ENCODE measurements around the gene KCNG2. TPM values are rescaled to one million over a fixed set of nuclear protein-coding genes. Genes with fewer than 3 reads are reported as not detected.

KCNG2 gene
- total and polyA plus RNA-seq, 4 experiments from 2014 or later = not detected

DNA sequence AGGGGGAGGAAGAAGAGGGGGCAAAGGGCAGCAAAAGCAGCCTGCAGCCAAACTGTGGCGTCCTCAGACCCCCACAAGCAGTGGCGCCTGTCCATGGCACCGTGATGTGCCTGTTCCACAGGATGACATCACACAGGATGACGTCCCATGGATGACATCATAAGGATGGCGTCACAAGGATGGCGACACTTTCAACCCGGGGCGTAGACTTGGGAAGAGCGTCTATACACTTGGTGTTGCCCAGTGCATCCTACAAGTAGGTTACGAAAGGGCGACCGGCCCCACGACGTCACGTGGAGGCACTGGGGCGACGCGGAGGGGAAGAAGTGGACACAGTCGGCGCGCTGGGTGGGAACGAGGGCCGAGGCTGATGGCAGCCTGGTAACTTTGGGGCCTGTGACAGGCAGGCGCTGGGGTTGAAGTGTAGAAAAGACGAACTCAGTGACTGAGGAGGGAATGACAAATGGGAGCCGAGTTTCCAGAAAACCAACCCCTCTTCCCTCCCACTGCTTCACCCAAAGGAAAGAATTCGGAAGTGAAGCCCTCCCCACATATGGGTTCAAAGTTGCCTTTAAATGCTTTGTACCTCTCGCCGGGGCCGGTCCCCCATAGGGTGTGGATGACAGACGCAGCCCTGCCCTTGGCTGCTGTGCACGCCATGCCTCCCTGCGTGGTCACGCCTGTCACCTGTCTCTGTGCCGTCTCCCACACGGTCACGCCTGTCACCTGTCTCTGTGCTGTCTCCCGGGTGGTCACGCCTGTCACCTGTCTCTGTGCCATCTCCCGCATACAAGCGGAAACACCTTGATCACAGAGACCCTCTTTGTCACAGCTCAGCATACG, 13.4 kb upstream of the KCNG2 start:
- ChIA-PET CTCF (ENCODE audit: partially characterized antibody) (no interaction called here), POLR2A (ENCODE audit: partially characterized antibody) (no interaction called here)
- no peak for DNase-seq
- Mint-ChIP-seq H3K9me3 (peaks cover 0 to 2% (median 0%) of the 10 kb centered on the region in 8 donors), H3K36me3 (no peaks in the 10 kb centered on the region), H3K4me3 (no peak overlapping the region), H3K27ac (peak overlapping the region in 1 of 7 donors; percentile 47), H3K27me3 (peaks cover 13 to 25% of the 10 kb centered on the region in 2 donors), H3K4me1 (peaks cover 0 to 5% (median 0%) of the 10 kb centered on the region in 4 donors)
- Histone ChIP-seq H3K27ac (ENCODE audit: low read depth, low read length) (no peak overlapping the region), H3K4me1 (ENCODE audit: insufficient read depth, low read length) (no peaks in the 10 kb centered on the region), H3K9me3 (ENCODE audit: control insufficient read depth in 1 of 2, low read length in 2 of 2) (no peaks in the 10 kb centered on the region), H3K36me3 (ENCODE audit: insufficient read depth, low read length) (no peaks in the 10 kb centered on the region), H3K4me3 (ENCODE audit: low read length in 2 of 2) (no peak overlapping the region), H3K27me3 (ENCODE audit: insufficient read depth, low read length) (no peaks in the 10 kb centered on the region)
- intact Hi-C loops (cut with micrococcal nuclease) = no loop called here

DNA sequence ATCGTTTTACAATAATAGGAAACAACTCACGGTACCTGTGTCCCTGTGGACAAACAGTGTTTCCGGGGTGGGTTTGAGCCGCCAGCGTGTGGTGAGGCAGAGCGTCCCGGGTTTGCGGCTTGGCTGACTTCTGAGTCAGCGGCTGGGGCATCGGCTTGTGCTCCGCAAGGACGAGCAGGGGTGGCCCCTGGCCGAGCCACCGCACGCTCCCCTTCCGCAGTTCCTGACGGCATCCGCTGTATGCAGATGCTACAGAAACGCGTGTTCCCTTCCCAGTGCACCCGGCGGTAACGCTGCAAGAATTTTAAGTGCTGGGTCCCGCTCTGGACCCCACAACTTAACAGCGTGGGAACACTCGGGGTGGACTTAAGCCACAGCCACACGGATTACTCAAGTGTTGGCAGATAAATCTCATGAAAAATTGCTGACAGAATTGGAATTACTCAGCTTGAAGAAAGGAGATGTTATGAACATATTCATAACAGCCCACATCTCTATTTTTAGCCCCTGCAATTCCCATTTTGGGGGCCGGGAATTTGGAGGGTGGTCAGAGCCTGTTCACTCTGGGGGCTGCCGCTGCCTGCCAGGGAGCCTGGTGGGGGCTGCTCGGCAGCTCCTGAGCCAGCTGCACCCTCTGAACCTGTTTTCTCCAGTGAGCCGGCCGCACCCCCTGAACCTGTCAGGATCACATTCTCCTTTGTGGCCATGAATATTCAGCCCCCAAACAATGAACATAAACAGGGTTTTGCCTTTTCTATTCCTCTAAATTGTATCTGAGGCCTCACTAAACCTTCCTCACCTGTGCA, 12.6 kb upstream of the KCNG2 start:
- Histone ChIP-seq H3K27ac (ENCODE audit: low read depth, low read length) (no peak overlapping the region), H3K9me3 (ENCODE audit: control insufficient read depth in 1 of 2, low read length in 2 of 2) (no peaks in the 10 kb centered on the region), H3K4me3 (ENCODE audit: low read length in 2 of 2) (no peak overlapping the region), H3K4me1 (ENCODE audit: insufficient read depth, low read length) (no peaks in the 10 kb centered on the region), H3K36me3 (ENCODE audit: insufficient read depth, low read length) (no peaks in the 10 kb centered on the region), H3K27me3 (ENCODE audit: insufficient read depth, low read length) (no peaks in the 10 kb centered on the region)
- peaks cover 13 to 27% of the 10 kb centered on the region in 2 donors for H3K27me3 Mint-ChIP-seq
- CTCF ChIA-PET (ENCODE audit: partially characterized antibody) = no interaction called here
- DNase-seq = no peak
- no peak overlapping the region for H3K4me3 Mint-ChIP-seq
- H3K27ac Mint-ChIP-seq = no peak overlapping the region
- intact Hi-C loops (cut with micrococcal nuclease) = no loop called here
- H3K4me1 Mint-ChIP-seq = peaks cover 0 to 5% (median 0%) of the 10 kb centered on the region in 4 donors
- peaks cover 0 to 2% (median 0%) of the 10 kb centered on the region in 8 donors for H3K9me3 Mint-ChIP-seq
- POLR2A ChIA-PET (ENCODE audit: partially characterized antibody) = no interaction called here
- no peaks in the 10 kb centered on the region for H3K36me3 Mint-ChIP-seq

DNA sequence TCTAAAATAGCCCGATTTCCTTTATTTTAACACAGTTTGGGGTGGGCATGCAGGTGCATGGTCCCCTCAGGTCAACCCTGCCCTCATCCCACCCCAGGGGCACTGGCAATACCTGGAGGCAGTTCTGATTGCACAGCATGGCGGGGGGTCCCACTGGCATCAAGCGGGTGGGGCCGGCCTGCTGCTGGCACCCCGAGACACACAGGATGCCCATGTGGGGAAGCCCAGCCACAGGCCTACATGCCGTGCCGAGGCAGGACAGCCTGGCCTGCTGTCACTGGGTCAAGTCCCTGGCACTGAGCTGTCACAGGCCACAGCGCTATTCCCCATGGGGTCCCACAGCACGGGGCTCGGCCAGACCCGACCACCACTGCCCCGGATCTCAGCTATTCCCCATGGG, 11.9 kb upstream of the KCNG2 start:
- DNase-seq = no peak
- no peak overlapping the region for H3K27ac ChIP-seq (ENCODE audit: low read depth, low read length)
- H3K36me3 ChIP-seq (ENCODE audit: insufficient read depth, low read length) = no peaks in the 10 kb centered on the region
- H3K36me3 Mint-ChIP-seq = no peaks in the 10 kb centered on the region
- H3K4me3 ChIP-seq (ENCODE audit: low read length in 2 of 2) = no peak overlapping the region
- peaks cover 0 to 2% (median 0%) of the 10 kb centered on the region in 8 donors for H3K9me3 Mint-ChIP-seq
- intact Hi-C loops (cut with micrococcal nuclease) = no loop called here
- POLR2A ChIA-PET (ENCODE audit: partially characterized antibody) = no interaction called here
- peaks cover 16 to 28% of the 10 kb centered on the region in 2 donors for H3K27me3 Mint-ChIP-seq
- H3K27ac Mint-ChIP-seq = no peak overlapping the region
- H3K4me1 Mint-ChIP-seq = peaks cover 0 to 5% (median 0%) of the 10 kb centered on the region in 4 donors
- H3K4me1 ChIP-seq (ENCODE audit: insufficient read depth, low read length) = no peaks in the 10 kb centered on the region
- H3K4me3 Mint-ChIP-seq = no peak overlapping the region
- H3K9me3 ChIP-seq (ENCODE audit: control insufficient read depth in 1 of 2, low read length in 2 of 2) = no peaks in the 10 kb centered on the region
- CTCF ChIA-PET (ENCODE audit: partially characterized antibody) = no interaction called here
- H3K27me3 ChIP-seq (ENCODE audit: insufficient read depth, low read length) = no peaks in the 10 kb centered on the region

DNA sequence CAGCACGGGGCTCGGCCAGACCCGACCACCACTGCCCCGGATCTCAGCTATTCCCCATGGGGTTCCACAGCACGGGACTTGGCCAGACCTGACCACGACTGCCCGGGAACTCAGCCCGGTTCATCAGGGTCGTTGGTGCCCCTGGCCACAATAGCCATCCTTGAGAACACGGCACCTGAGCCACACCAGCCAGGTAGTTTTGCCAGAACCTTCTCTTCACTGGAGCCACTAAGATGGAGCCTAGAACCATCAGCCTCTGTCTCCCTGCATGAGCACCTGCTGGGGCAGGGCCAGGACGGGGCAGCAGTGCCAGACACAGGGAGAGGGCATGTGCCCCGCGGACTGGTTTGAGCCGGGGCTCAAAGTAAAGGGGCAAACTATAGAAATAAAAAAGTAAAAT, 11.4 kb upstream of the KCNG2 start:
- no peaks in the 10 kb centered on the region for H3K36me3 ChIP-seq (ENCODE audit: insufficient read depth, low read length)
- H3K4me3 ChIP-seq (ENCODE audit: low read length in 2 of 2) = no peak overlapping the region
- DNase-seq = no peak
- POLR2A ChIA-PET (ENCODE audit: partially characterized antibody) = no interaction called here
- peaks cover 0 to 6% (median under 1%) of the 10 kb centered on the region in 4 donors for H3K4me1 Mint-ChIP-seq
- H3K4me1 ChIP-seq (ENCODE audit: insufficient read depth, low read length) = no peaks in the 10 kb centered on the region
- H3K27me3 ChIP-seq (ENCODE audit: insufficient read depth, low read length) = no peaks in the 10 kb centered on the region
- CTCF ChIA-PET (ENCODE audit: partially characterized antibody) = no interaction called here
- no peak overlapping the region for H3K4me3 Mint-ChIP-seq
- H3K36me3 Mint-ChIP-seq = no peaks in the 10 kb centered on the region
- no peak overlapping the region for H3K27ac ChIP-seq (ENCODE audit: low read depth, low read length)
- no peaks in the 10 kb centered on the region for H3K9me3 ChIP-seq (ENCODE audit: control insufficient read depth in 1 of 2, low read length in 2 of 2)
- intact Hi-C loops (cut with micrococcal nuclease) = no loop called here
- H3K27me3 Mint-ChIP-seq = peaks cover 21 to 30% of the 10 kb centered on the region in 2 donors
- peaks cover 0 to 2% (median 0%) of the 10 kb centered on the region in 8 donors for H3K9me3 Mint-ChIP-seq
- no peak overlapping the region for H3K27ac Mint-ChIP-seq

DNA sequence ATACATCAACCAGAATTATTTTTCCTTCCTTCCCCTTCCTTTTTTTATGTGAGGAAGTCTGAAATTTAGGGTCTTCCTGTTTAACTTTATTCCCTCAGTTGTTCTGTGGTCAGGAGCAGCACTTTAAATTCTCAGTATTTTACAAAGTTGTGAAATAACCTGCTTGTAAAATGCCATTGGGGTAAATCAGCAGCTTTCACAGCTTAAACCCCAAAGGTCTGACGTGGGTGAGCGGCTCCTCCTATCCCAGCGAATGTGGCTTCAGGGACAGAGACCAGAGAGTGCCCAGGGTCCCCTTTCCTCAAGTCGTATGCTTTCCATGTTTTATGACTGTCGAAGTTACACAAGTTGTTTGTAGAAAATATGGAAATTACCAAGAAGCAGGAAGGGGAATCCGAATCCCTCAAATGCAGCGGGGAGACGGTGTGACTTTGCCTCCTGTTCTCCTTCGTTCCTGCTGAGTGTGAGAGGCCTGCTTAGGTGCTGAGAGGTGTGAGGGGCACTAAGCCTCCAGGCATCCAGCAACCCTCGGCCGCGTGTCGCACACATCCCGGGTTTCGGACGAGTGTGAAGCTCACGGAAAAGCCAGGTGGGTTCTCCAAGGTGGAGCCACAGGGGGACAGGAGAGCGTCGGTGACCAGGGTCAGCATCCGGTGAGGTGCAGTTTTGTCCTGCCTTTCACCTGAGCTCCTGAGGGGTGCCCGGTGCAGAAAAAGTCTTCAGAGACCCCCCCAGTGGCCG, 10.8 kb upstream of the KCNG2 start:
- H3K4me3 ChIP-seq (ENCODE audit: low read length in 2 of 2) = no peak overlapping the region
- H3K4me3 Mint-ChIP-seq = no peak overlapping the region

DNA sequence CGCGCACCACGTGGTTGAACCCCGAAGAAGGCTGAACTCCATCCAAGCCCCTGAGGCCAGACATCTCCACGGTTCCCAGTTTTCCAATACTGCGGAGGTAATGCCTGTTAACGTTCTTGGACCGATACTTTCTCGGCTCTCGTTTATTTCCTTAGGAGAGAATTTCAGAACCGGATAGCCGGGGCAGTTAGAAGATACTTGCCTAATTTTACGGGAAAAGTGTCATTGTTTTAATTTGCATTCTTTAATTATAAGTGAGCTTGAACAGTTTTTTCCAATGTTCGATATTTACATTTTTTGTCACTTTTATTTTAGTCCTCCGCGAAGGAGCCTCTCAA, 10.2 kb upstream of the KCNG2 start:
- Mint-ChIP-seq H3K36me3 (no peaks in the 10 kb centered on the region), H3K27me3 (peaks cover 31 to 42% of the 10 kb centered on the region in 2 donors), H3K4me1 (peaks cover 0 to 10% (median 3%) of the 10 kb centered on the region in 4 donors), H3K4me3 (no peak overlapping the region), H3K9me3 (peaks cover 0 to 2% (median 0%) of the 10 kb centered on the region in 8 donors), H3K27ac (no peak overlapping the region)
- intact Hi-C loops (cut with micrococcal nuclease) = no loop called here
- ChIA-PET CTCF (ENCODE audit: partially characterized antibody) (no interaction called here), POLR2A (ENCODE audit: partially characterized antibody) (no interaction called here)
- no peak for DNase-seq
- H3K36me3 ChIP-seq (ENCODE audit: insufficient read depth, low read length) = no peaks in the 10 kb centered on the region
- no peaks in the 10 kb centered on the region for H3K27me3 ChIP-seq (ENCODE audit: insufficient read depth, low read length)
- H3K4me3 ChIP-seq (ENCODE audit: low read length in 2 of 2) = no peak overlapping the region
- H3K9me3 ChIP-seq (ENCODE audit: control insufficient read depth in 1 of 2, low read length in 2 of 2) = no peaks in the 10 kb centered on the region
- no peak overlapping the region for H3K27ac ChIP-seq (ENCODE audit: low read depth, low read length)
- no peaks in the 10 kb centered on the region for H3K4me1 ChIP-seq (ENCODE audit: insufficient read depth, low read length)

More for the DNA sequence above, 10.8 kb upstream of the KCNG2 start:
- intact Hi-C loops (cut with micrococcal nuclease) = no loop called here
- peaks cover 26 to 36% of the 10 kb centered on the region in 2 donors for H3K27me3 Mint-ChIP-seq
- no peaks in the 10 kb centered on the region for H3K36me3 Mint-ChIP-seq
- H3K9me3 Mint-ChIP-seq = peaks cover 0 to 2% (median 0%) of the 10 kb centered on the region in 8 donors
- peaks cover 0 to 10% (median 2%) of the 10 kb centered on the region in 4 donors for H3K4me1 Mint-ChIP-seq
- no peak for DNase-seq
- ChIA-PET POLR2A (ENCODE audit: partially characterized antibody) (no interaction called here), CTCF (ENCODE audit: partially characterized antibody) (no interaction called here)
- no peak overlapping the region for H3K27ac Mint-ChIP-seq
- no peaks in the 10 kb centered on the region for H3K9me3 ChIP-seq (ENCODE audit: control insufficient read depth in 1 of 2, low read length in 2 of 2)
- no peaks in the 10 kb centered on the region for H3K36me3 ChIP-seq (ENCODE audit: insufficient read depth, low read length)
- H3K27me3 ChIP-seq (ENCODE audit: insufficient read depth, low read length) = no peaks in the 10 kb centered on the region
- H3K4me1 ChIP-seq (ENCODE audit: insufficient read depth, low read length) = no peaks in the 10 kb centered on the region
- no peak overlapping the region for H3K27ac ChIP-seq (ENCODE audit: low read depth, low read length)
